HG02981 (cell line): Measurements from ENCODE around the gene MTSS2.
"Not testable (repeated sequence)": the region's sequence is repeated elsewhere in the genome, so short reads cannot be mapped to it uniquely, and the experiment has no call there.

Source experiments
- ATAC-seq: cut with Tn5 transposase; IDR thresholded peaks from one replicate; pipeline ENCODE4 v1.9.1; 2021; ENCODE audit warnings: mild to moderate bottlenecking, moderate library complexity; ENCODE audit not compliant: unreplicated experiment

Gene MTSS2

DNA sequence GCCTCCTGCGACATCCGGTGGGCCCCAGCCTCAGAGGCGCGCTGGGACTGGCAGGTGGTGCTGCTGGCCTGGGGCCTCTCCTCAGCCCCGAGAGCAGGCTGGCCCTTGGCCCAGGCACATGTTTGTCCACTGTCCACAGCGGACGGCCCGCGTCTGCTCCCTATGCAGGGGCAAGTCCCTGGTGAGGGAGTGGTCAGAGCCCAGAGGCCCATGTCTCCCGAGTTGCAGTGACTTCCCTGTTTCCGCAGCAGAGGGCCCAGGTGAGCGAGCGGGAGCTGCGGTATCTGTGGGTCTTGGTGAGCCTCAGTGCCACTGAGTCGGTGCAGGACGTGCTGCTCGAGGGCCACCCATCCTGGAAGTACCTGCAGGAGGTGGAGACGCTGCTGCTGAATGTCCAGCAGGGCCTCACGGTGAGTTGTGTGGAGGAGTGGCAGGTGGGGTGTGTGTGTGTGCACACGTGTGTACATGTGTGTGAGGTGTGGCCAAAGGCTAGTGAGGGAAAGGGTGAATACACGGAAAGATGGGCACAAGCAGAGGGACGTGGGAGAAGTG, 29.1 kb downstream of the MTSS2 start:
- ATAC-seq: no peak

DNA sequence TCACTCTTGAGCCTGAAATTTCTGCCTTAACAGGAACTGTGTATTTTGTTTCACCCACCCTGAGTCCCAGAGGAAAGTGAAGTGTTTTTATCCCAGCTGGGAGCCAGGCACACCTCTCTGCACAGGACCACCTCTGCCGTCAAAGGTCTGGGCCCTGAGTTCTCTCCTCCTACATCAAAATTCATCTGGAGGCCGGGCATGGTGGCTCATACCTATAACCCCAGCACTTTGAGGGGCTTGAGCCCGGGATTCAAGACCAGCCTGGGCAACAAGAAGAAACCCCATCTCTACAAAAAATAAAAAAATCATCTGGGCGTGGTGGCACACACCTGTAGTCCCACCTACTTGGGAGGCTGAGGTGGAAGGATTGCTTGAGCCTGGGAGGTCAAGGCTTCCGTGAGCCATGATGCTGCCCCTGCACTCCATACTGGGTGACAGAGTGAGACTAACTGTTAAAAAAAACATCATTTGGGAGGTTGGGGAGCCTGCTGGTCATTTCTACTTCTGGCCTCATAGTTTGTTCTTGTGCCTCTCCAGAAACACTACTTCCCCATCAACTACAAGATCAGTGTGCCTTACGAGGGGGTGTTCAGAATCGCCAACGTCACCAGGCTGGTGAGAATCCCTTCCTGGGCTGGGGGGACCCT, 29.7 kb downstream of the MTSS2 start:
- no peak for ATAC-seq

DNA sequence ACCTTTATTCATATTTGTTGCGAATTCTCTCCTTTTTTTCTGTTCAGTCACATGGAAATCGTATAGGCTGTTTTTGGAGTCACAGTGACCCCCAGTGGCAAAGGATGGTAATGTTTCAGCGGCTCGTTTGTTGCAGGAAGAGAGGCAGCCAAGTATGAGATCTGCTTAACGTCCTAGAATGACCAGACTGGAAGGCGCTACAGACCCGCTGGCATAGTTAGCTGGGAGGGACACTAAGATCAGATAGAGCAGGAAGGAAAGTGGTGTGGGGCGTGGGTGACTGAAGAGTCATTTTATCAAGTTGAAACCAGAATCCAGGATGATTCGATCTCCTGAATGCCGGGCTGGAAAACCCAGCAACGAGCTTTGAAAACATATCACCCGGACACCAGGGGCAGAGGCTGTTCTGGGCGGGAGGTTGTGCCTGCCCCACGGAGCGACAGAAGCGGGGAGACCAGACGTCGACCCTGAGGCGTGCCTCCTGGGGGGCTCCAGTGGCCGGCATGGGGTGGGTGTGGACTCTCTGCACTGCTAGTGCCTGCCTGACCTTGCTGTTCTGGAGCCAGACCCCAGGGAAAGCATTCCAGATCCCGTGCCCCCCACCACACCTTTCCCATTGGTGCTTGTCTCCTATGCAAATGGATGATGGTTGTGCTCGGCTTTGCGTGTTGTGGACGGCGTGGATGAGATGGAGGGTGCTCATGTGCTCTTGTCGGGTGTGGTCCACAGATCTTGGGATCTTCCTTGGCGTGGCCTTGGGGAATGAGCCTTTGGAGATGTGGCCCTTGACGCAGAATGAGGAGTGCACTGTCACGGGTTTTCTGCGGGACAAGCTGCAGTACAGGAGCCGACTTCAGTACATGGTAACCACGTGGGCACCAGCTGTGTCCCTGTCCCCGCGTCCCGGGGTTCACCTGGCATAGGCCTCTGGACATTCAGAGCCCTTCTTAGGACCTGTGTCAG, 31.8 kb downstream of the MTSS2 start:
- no peak for ATAC-seq

DNA sequence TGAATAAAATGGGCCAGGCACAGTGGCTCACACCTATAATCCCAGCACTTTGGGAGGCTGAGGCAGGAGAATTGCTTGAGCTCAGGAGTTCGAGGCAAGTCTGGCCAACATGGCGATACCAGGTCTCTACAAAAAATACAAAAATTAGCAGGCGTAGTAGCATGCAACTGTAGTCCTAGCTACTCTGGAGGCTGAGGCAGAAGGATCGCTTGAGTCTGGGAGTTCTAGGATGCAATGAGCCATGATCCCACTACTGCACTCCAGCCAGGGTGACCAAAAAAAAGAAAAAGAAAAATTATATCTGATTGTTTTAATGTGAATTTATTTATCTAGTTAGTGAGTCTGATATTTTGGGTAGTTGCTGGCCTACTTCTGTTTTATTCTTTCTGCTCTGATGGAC, 32.4 kb downstream of the MTSS2 start:
- ATAC-seq: no peak

DNA sequence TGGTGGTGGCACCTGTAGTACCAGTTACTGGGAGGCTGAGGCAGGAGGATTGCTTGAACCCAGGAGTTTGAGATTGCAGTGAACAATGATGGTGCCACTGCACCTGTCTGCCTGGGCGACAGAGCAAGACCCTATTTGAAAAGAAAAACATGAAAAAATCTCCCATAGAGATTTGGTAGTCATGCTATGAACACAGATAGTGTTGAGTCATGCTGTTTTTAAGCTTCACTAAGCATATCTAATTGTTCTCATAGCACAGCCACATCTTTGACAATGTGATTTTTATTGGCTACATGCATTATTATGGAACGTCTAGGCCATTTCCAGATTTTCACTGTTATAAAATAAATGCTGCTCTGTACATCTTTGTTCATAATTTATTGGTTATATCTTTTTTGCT, 33.5 kb downstream of the MTSS2 start:
- no peak for ATAC-seq

DNA sequence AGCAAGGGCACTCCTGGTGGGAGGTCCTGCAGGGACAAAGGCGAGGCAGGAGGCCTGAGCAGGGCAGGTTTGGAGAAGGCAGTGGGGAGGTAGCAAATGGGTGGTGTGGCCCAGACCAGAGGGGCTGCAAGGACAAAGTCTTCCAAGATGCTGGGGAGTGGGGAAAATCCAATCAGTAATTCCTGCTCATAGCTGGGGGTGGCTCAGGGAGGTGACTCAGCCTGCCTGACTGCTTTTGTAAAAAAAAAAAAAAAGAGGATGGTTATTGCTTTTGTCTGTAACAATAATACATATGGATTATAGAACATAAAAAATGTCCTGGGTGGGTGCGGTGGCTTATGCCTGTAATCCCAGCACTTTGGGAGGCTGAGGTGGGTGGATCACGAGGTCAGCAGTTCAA, 34.3 kb downstream of the MTSS2 start:
- ATAC-seq: no peak

DNA sequence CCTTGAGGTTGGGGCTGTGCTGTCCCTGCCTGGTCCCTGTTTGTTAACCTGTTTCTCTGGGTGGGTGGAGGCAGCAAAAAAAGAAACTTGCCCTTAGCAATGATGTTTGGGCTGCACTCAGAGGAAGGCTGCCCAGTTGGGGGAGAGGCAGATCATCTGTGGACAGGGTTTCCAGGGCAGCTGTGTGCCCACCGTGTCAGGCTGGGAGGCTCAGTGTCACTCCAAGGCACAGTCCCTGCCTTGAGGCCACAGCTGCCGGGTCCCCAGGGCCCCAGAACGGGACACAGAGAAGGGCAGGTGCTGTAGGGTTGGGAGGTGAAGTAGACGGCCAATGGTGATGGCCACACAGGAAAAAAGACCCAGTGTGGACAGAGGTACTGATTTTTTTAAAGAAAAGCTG, 35.6 kb downstream of the MTSS2 start:
- no peak for ATAC-seq

DNA sequence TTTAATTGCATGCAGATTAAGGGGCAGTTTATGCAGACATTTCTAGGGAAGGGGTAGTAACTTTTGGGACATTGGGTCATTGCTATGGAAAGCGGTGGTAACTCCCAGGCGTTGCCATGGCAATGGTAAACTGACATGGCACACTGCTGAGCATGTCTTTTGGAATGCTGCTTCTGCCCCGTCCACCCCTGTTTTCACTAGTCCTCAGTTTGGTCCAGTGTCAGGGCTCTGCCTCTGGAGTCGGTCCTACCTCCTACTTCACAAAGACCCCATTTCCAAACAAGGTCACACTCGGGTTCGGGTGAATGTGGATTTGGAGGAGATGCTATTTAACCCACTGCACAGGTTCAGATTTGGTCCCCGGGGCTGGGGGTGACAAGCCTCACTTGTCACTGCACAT, 36.6 kb downstream of the MTSS2 start:
- ATAC-seq: no peak

DNA sequence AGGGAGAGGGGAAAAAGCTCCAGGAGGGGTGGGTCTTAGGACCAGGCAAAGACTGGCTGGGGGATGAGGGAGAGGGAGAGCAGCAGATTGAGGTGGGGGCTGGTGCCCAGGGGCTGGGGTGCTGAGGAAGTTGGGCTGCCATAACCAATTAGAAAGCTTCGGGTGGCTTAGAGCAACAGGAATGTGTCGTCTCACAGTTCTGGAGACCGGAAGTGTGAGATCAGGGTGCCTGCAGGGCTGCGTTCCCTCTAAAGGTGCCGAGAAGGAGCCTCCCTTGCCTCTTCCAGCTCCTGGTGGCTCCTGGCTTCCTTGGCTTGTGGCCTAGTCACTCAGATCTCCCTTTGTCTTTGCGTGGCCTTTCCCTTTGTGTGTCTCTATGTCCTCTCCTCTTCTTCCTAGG, 37.2 kb downstream of the MTSS2 start:
- ATAC-seq: no peak

DNA sequence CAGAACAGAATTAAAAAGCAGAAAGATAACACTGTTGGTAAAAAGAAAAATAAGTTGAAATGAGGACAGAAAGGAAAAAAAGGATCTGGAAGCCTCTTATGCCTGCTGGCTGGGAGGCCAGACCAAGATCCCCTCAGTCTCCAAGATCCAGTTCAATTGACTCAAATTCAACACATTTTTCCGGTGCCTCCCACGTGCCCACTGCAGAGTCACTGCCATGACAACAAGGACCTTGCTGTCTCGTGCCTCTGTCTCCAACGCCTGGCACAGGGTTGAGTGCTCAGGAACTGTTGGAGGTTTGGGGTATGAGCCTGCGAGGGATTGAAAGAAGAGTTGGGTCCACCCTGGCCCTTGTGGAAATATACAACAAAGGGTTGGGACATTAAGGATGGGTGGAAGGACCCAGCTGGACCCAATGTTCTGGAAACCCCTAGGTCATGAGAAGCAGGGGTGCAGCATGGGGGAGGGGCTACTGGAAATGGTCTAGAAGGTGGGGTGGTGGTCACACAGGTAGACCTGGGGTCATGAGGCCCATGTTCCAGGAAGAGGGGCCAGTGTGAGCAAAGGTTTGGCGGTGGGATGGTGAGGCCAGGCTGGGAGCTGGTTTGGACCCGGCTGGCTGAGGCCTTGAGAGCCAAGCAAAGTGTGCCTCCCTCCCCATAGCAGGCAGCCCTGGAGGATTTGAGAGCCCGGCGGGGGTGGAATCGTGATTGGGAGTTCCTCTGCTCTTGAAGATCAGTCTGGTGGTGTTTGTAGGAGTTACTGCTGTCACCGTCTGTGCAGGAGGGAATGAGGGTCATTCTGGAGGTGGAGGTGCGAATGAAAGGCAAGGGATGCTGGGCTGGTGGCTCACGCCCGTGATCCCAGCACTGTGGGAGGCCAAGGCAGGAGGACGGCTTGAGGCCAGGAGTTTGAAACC, 38.2 kb downstream of the MTSS2 start:
- ATAC-seq: no peak

DNA sequence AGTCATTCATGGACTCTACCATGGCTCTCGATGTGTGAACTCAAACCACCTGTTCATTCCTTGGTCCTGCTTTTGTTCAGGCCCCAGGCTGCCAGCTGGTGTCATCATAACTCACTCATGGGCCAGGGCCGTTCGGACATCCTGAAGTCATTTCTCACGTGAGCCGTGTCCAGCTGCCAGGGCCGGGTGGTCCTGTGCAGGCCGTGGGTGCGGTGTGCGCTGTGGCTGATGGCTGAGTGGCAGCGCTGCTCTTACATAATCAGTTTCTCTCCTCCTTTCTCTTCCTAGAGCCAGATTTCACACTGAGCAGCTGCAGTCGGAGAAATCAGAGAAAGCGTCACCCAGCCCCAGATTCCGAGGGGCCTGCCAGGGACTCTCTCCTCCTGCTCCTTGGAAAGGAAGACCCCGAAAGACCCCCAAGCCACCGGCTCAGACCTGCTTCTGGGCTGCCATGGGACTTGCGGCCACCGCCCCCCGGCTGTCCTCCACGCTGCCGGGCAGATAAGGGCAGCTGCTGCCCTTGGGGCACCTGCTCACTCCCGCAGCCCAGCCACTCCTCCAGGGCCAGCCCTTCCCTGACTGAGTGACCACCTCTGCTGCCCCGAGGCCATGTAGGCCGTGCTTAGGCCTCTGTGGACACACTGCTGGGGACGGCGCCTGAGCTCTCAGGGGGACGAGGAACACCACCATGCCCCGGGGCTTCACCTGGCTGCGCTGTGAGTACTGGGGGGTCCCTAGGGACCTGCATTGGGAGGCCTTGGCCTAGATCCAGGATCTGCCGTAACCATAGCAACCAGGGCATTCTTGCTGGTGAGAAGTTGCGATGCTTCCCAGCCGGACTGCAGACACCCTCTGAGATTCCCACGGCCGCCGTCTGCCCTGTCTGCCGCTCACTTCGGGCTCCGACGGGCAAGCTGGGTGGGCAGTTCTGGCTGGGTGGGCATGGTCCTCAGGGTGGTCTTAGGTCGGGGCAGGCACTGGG, 39.3 kb downstream of the MTSS2 start, which contains the start of gene IL34:
Gene IL34 (plus strand): TSS at position 300 of the 982 bp plus-strand sequence. CDS start 389 bp downstream, at position 689.
- no peak for ATAC-seq

DNA sequence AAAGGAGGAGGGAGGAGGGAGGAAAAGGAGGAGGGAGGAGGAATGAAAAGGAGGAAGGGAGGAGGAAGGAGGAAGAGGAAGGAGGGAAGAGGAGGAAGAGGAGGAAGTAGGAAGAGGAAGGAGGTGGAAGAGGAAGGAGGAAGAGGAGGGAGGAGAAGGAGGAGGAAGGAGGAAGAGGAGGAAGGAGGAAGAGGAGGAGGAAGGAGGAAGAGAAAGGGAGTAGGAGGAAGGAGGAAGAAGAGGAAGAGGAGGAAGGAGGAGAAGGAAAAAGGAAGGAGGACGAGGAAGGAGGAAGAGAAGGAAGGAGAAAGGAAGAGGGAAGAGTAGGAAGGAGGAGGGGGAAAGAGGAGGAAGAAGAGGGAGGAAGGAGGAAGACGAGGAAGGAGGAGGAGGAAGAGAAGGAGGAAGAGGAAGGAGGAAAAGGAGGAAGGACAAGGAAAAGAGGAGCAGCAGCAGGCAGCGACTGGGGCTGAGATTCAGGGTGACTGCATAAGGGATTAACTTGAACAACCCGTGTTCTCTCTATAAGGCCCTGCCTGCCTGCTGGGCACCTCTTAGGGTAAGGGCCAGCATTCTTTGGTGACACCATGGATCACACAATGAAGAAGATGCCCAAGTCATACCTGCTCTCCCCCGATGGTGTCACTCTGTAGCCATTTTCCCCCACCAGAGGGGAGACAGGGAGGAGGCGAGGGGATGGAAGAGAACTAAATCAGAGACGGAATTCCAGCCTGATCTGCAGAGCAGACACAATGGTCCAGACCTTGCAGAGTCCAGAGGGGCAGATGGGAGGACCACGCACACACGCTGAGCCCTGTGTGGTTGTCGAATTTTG, 40.9 kb downstream of the MTSS2 start:
- no peak for ATAC-seq

DNA sequence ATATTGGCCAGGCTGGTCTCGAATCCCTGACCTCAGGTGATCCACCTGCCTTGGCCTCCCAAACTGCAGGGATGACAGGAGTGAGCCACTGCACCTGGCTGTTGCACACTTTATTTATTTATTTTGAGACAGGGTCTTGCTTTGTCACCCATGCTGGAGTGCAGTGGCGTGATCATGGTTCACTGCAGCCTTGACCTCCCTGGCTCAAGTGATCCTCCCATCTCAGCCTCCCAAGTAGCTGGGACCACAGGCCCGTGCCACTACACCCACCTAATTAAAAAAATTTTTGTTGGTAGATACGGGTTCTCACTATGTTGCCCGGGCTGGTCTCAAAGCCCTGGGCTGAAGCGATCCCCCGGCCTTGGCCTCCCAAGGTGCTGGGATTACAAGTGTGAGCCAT, 42.6 kb downstream of the MTSS2 start:
- ATAC-seq: not testable (repeated sequence)

DNA sequence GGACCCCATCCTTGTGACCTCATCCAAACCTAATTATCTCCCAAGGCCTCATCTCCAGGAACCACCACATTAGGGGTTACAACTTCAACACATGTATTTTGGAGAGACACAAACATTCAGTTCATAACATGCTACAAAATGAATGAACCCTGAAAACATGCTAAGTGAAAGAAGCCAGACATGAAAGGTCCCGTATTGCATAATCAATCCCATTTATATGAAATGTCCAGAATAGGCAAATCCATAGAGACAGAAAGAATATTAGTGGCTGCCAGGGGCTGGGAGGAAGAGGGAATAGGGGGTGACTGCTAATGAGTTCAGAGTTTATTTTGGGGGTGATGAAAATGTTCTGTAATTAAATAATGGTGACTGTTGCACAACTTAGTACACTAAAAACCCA, 43.2 kb downstream of the MTSS2 start:
- ATAC-seq: no peak

DNA sequence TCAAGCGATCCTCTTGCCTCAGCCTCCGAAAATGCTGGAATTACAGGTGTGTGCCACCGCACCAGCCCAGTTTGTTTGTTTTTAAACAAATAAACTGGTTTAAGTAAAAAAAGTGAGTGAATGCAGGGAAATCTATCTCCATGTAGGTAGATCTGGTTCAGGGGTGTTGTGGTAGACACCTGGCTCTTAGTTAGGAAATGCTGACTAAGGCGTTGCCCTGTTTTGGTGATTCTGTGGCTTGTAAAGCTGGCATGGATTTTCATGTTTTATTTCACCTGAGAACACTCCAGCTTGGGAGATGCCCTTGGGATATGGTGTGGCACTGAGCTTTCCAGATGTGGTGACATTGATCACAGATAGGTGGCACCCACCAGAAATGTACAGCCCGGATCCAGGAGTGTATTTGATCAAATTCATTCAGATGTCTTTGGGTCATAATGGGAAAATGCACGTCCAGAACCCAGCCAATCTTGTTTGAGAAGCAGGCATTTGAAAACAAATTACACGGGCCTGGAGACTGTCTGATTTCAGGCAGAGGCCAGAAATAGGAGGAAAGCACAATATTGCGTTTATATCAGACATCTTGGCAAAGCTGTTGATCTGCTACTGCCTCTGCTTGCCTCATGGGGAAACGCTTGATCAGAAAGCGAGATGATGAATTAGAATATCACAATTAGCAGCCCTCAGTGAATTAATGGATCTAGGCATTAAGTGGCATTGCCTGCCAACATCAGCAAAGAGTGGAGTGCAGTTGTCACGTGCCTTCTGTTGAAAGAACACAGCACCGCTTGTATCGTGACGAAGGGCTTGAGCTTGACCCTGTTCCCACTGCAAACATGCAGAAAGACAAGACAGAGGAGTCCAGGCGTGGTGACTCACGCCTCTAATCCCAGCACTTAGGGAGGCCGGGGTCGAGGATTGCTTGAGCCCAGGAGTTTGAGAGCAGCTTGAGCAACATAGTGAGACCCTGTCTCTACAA, 46.8 kb downstream of the MTSS2 start:
- ATAC-seq: no peak
